ENCODE results near the gene CDKL4. TPM values are rescaled to one million over a fixed set of nuclear protein-coding genes. Genes with fewer than 3 reads are reported as not detected.
A peak's percentile ranks its signal among the peaks of the same experiment; 100 is the strongest.
"Not testable (repeated sequence)": the region's sequence is repeated elsewhere in the genome, so short reads cannot be mapped to it uniquely, and the experiment has no call there.

Gene CDKL4
- polyA plus RNA-seq, 4 donors = 0.45 to 0.80 (median 0.73) TPM

DNA sequence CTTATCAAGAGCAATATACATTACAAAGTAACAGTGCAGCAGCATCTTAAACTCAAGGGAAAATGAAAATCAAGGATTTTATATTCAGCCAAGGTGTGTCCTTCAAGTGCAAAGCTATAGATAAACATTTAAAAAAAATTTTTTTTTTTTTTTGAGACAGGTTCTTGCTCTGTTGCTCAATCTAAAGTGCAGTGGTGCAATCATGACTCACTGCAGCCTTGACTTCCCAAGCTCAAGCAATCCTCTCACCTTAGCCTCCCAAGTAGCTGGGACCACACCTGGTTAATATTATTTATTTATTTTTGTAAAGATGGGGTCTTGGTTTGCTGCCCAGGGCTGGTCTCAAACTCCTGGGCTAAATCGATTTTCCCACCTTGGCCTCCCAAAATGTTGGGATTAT is 9.0 kb downstream of the CDKL4 start:
- no peak for DNase-seq (ENCODE audit: low read depth in 4 of 4, low spot score in 3 of 4)

GRCh38 chr2:39232141-39232540 is 11.6 kb downstream of the CDKL4 start:
- DNase-seq (ENCODE audit: low read depth in 4 of 4, low spot score in 3 of 4) = no peak

GRCh38 chr2:39228413-39229209 is 15.2 kb downstream of the CDKL4 start:
- DNase-seq (ENCODE audit: low read depth in 4 of 4, low spot score in 3 of 4) = peak in 1 of 4 donors; percentile 3

DNA sequence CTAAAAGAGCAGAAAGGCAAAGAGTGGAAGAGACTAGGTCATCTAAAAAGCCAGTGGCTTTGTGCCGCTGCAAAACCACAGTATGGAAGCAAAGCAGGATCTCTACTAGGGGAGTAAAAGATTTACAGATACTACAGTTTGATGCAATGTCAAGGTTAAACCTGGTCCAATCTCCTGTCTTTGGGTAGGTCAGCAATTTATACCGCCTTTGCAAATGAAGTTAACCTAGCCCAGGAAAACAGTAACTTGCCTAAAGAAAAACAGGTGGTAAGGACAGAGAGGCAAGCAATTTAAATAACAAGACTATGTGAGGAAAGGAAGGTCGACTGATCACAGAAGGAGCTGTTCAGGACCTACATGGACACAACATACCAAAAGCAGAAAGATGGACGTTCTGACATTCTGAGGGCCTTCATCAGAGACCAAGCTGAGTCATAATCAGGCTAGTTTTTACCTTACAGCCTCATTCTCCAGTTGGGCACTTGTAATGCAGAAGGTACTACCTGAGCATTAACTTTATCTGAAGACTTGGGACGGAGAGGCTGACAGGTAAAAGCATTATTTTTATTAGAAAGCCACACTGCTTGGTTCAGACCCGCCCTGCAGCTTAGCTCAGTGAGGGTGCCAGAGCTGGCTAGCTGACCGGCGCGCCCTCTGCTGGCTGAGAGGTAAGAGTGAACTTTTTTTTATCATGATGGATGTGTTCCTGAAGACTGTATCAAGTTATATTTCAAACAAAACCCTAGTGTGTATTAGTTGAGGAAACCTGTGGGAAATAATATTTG is 15.9 kb downstream of the CDKL4 start:
- DNase-seq (ENCODE audit: low read depth in 4 of 4, low spot score in 3 of 4) = peak; percentile 56 to 61 (median 59)

DNA sequence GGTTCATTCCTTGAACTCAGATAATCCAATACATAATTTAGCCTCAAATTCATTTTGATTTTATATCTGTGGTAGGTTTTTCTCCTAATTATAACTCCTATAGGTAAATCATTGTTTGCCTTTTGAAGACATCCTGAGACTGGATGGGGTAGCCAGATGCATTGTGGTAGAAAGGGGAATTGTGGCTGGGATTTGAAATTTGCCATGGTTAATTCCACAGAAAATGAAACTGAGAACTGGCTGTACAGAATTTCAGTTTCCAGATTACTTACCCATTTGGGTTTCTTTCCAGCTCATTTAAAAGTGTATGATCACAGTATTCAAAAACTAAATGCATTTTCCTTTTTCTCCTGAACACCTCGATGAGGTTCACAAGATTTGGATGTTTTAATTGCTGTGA is 18.2 kb downstream of the CDKL4 start:
- DNase-seq (ENCODE audit: low read depth in 4 of 4, low spot score in 3 of 4) = no peak

DNA sequence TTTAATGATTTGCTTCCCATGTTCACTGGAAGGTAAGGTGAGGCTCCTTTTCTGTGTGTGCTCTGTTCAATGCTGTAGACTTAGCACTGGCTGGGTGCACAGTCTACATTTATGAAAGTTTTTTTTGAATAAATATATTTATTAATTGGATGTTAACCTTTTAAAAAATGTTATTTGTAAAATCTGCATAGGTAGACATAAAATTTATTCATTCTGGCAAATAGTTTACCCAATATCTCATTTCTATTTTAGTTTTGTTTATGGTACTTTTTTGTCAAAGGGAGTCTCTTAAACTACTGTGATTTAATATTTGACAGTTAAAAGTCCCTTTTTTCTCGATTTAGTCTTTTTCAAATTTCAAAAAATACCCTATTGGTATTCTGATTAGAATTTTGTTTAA is 19.9 kb downstream of the CDKL4 start:
- DNase-seq (ENCODE audit: low read depth in 4 of 4, low spot score in 3 of 4) = no peak

DNA sequence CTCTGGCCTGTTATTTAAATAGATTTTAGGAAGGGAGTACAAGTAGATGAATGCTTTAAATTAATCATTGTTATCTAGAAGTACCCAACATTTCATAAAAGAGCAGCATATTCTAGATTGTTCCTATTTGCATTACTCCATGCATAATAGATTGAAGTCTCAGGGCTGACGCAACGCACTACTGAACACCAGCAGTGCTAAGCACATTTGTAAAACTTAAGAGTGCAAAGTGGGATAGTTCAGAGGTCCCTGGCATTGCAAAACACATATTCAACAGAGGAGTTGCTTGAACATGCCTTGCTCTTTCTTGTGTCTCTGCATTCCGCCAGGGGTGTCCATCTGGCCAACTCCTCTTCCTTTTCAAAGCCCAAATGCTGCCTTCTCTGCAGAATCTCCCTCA is 22.3 kb downstream of the CDKL4 start:
- DNase-seq (ENCODE audit: low read depth in 4 of 4, low spot score in 3 of 4) = no peak

DNA sequence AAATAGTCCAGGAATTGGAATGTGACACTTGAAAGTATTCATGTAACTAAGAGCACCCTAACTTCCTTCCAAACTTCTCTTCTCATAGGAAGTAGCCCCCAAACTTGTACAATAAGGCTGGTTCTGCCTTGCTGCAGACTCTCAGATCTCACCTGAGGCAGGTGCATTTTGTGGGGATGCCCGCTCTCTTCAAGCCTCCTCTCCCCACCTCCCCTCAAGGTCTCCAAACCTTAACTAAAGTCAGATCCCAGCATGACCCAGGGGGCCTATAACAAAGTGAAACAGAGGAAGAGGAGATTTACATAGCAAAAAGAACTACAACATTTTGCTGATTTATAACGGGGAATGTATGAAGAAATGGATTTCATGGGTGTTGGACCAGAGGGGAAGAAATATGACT is 23.6 kb downstream of the CDKL4 start:
- no peak for DNase-seq (ENCODE audit: low read depth in 4 of 4, low spot score in 3 of 4)

GRCh38 chr2:39218391-39218790 is 25.4 kb downstream of the CDKL4 start:
- no peak for DNase-seq (ENCODE audit: low read depth in 4 of 4, low spot score in 3 of 4)

GRCh38 chr2:39217192-39217550 is 26.6 kb downstream of the CDKL4 start:
- DNase-seq (ENCODE audit: low read depth in 4 of 4, low spot score in 3 of 4) = no peak

- no peak for DNase-seq (ENCODE audit: low read depth in 4 of 4, low spot score in 3 of 4)
Observed at GRCh38 chr2:39216346-39217191, 27.2 kb downstream of the CDKL4 start.

GRCh38 chr2:39215545-39215944 is 28.2 kb downstream of the CDKL4 start:
- DNase-seq (ENCODE audit: low read depth in 4 of 4, low spot score in 3 of 4) = no peak

GRCh38 chr2:39213015-39213414 is 30.8 kb downstream of the CDKL4 start:
- DNase-seq (ENCODE audit: low read depth in 4 of 4, low spot score in 3 of 4) = no peak

GRCh38 chr2:39210846-39211245 is 32.9 kb downstream of the CDKL4 start:
- no peak for DNase-seq (ENCODE audit: low read depth in 4 of 4, low spot score in 3 of 4)

DNA sequence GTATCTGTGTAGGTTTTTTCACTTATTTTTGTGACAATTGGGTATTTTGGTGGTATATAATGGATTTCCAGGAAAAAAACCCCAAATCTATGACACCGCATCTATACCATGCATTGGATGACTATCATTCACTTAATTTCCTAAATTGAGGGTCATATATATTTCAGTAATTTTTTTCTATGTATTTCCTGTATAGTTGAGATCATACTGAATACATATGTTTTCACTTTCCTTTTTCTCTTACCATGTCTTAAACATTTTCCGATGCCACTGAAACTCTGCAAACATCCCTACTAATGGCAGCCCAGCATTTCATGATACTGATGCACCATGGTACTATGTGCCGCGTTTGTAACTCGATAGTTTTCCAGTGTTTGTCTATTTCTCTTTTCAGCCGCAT is 40.4 kb downstream of the CDKL4 start:
- DNase-seq (ENCODE audit: low read depth in 4 of 4, low spot score in 3 of 4) = no peak

GRCh38 chr2:39202639-39203369 is 41.0 kb downstream of the CDKL4 start:
- no peak for DNase-seq (ENCODE audit: low read depth in 4 of 4, low spot score in 3 of 4)

GRCh38 chr2:39197003-39197402 is 46.8 kb downstream of the CDKL4 start:
- not testable (repeated sequence) for DNase-seq (ENCODE audit: low read depth in 4 of 4, low spot score in 3 of 4)

DNA sequence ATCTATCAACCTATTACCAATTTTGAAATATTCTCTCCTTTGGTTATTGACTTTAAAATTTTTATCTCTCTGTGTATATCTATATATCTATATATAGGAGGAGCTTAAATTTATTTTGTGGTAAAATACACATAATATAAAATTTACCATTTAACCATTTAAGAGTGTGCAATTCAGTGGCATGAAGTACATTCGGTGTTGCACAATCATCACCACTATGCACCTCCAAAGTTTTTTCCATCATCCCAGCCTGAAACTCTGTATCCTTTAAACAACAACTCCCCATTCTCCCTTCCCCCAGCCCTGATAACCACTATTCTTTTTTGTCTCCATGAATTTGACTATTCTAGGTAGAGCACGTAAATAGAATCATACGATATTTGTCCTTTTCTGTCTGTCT is 49.1 kb downstream of the CDKL4 start:
- no peak for DNase-seq (ENCODE audit: low read depth in 4 of 4, low spot score in 3 of 4)

GRCh38 chr2:39188960-39189494 is 54.7 kb downstream of the CDKL4 start:
- no peak for DNase-seq (ENCODE audit: low read depth in 4 of 4, low spot score in 3 of 4)

DNA sequence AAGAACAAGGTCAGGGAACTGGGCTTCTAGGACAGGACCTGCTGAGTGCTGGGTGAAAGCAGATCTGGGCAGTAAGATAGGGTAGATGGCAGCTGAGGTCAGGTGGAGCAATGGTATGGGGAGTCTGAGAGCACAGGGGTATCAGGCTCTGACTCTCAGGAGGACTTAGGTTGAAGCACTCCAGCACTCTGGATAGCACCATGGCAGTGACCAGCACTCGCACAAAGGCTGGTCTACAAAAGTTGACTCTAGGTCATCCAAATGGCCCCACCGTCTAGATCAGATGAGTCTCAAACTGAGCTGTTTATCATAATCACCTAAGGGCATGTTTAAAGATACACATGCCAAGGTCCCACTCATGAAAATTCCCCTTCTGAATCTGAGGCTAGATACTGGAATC is 60.1 kb downstream of the CDKL4 start:
- no peak for DNase-seq (ENCODE audit: low read depth in 4 of 4, low spot score in 3 of 4)
